ENCODE results near the gene SLC9A9. TPM values are rescaled to one million over a fixed set of nuclear protein-coding genes. Genes with fewer than 3 reads are reported as not detected.

The SLC9A9 gene
- total RNA-seq, 1 experiment from 2014 or later, result 2.2 TPM

GRCh38 chr3:143217283-143217682 lies 631.0 kb downstream of the SLC9A9 start:
- Mint-ChIP-seq H3K9me3 (ENCODE audit: unreplicated experiment) (no peaks in the 10 kb centered on the region), H3K27me3 (ENCODE audit: insufficient read depth, unreplicated experiment) (no peaks in the 10 kb centered on the region), H3K4me3 (ENCODE audit: unreplicated experiment) (no peak overlapping the region), H3K27ac (ENCODE audit: low read depth, unreplicated experiment) (peak overlapping the region; percentile 5), H3K4me1 (ENCODE audit: insufficient read depth, unreplicated experiment) (peaks cover 7% of the 10 kb centered on the region), H3K36me3 (ENCODE audit: insufficient read depth, unreplicated experiment) (no peaks in the 10 kb centered on the region)
- no peak for DNase-seq (ENCODE audit: unreplicated experiment)
- CTCF ChIA-PET, result no interaction called here
- intact Hi-C loops (cut with micrococcal nuclease), result no loop called here
- POLR2A ChIA-PET, result interaction anchor here (0.8 kb wide), 2 partner anchors 210 to 220 kb away, joined by 3 read pairs; no protein-coding TSS in a partner anchor
- no TSS peak for BruUV-seq (replicated peaks)
- TF ChIP-seq CTCF (IDR thresholded peaks at IDR 0.05; ENCODE audit: unreplicated experiment), result no peak

- H3K36me3 Mint-ChIP-seq (ENCODE audit: insufficient read depth, unreplicated experiment), result no peaks in the 10 kb centered on the region
- H3K27me3 Mint-ChIP-seq (ENCODE audit: insufficient read depth, unreplicated experiment), result no peaks in the 10 kb centered on the region
- no peak for TF ChIP-seq CTCF (IDR thresholded peaks at IDR 0.05; ENCODE audit: unreplicated experiment)
- no TSS peak for BruUV-seq (replicated peaks)
- intact Hi-C loops (cut with micrococcal nuclease), result no loop called here
- POLR2A ChIA-PET, result interaction anchor here (0.6 to 0.8 kb wide), 2 partner anchors 220 to 253 kb away, joined by 3 read pairs; partner anchors contain the start of gene PAQR9
- CTCF ChIA-PET, result interaction anchor here (0.7 to 1.0 kb wide), 2 partner anchors 10 to 177 kb away, joined by 3 to 4 read pairs; no protein-coding TSS in a partner anchor
- H3K4me3 Mint-ChIP-seq (ENCODE audit: unreplicated experiment), result no peak overlapping the region
- no peak for DNase-seq (ENCODE audit: unreplicated experiment)
- H3K9me3 Mint-ChIP-seq (ENCODE audit: unreplicated experiment), result no peaks in the 10 kb centered on the region
- peak overlapping the region; percentile 5 for H3K27ac Mint-ChIP-seq (ENCODE audit: low read depth, unreplicated experiment)
- peaks cover 7% of the 10 kb centered on the region for H3K4me1 Mint-ChIP-seq (ENCODE audit: insufficient read depth, unreplicated experiment)
Observed at GRCh38 chr3:143216709-143217182, 631.5 kb downstream of the SLC9A9 start.

Other genes starting within 250 kb of the SLC9A9 start
- 5.8 and 7.5 TPM in 2 replicates for gene DIPK2A, start 123.4 kb upstream of the SLC9A9 start, total RNA-seq (2022)

All from MCF 10A (cell line).